GM19463 (cell line): ENCODE data around the gene FAM240A.

Experiments used
- ATAC-seq: cut with Tn5 transposase; IDR thresholded peaks from one replicate; pipeline ENCODE4 v1.9.1; 2021; ENCODE audit warnings: mild to moderate bottlenecking, moderate library complexity; ENCODE audit not compliant: unreplicated experiment

FAM240A gene

DNA sequence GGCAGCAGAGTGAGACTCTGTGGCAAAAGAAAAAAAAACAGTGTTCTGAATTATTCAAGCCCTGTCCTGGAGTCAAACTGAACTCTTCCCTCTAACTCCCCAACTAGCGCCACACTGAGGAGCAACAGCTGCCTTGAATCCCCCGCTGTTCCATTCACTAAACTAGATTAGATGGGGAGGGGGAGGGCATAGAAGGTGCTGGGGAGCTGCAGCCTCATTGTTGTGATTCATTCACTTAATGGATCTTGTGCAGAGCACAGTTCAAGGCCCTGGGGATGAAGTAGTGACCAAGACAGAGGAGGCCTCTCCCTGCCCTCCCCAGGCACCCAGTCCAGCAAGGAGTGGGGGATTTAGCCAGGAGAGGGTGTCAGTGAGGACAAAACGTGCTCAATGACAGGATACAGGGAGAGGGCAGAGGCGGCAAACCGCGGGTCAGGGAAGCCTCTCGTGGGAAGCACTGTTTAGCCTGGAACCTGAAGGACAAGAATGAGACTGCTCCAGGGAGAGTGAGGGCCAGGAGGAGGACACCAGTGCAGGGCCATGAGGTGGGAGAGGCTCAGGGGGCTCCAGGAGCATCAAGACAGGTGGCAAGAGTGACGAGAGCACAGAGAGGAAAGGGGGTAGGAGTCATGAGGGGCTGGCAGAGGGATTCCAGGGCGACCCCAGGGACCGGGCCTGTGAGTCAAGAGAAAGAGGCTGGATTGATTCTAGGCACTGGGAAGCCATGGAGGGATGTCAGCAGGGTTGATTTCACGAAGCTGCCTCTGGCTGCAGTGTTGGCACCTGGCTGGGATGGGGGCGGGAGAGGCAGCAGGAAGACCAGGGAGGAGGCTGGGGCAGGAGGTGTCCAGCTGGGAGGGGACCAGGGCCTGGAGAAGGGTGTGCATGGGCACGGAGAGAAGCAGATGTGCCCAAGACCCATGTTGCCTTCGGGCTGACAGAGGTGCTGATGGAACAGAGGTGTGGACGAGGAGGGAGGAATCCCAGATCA is 49.7 kb downstream of the FAM240A start:
- no peak for ATAC-seq

DNA sequence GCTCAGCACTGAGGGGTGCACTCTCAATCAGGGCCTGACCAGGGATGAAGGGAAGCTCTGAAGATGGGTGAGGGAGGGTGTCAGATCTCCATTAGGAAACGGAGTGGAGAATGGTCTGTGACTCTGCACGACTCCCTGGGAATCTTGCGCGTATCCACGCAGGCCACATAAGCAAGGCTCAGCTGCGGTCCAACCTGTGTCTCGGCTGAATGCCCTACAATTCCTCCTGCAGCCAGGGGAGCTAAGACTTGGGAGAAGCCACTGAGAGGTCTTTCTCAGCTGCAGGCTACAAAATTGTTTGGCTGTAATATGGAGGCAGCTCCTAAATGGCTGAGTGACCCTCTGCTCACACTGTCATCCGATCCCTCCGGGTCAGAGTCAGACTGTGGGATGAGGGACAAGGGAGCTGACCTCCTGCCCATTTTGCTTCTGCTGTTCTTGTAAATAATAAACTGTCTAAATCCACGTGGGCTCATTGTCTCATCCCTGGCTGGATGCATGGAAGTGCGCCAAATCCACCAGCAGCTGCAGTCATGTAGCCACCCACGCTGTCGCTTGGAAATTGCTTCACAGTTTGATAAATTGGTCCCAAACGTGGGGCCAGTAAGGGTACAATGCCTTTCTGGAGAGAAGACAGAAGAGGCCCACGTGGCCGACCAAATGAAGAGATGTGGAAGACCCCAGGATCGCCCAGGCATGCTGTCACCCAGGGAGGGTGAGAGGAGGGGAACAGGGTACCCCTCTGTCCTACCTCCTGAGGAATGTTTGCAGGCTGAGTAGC is 50.6 kb downstream of the FAM240A start:
- no peak for ATAC-seq

DNA sequence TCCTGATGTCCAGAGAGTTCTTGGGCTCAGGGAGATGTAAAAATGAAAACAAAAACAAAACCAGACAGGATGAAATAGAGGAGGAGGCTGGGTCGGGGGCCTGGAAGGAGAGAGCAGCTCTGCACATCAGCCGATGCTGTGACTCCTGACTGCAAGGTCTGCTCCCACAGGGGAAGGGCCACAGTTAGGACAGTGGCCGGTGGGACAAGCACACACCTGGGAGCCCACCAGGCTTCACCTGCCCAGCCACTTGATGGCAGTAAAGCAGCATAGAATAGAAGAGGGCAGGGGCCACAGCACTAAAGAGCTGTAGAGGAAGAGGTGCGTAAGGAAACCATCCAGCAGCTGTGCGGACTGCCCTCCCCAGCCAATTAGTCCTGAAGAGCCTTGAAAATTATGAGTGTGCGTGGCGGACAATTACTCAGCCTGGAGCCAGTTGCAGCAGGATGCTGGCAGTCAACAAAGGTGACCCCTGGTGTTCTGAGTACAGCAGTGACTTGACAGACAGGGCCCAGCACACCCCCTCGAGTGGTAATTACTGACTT is 51.3 kb downstream of the FAM240A start:
- ATAC-seq, result no peak

DNA sequence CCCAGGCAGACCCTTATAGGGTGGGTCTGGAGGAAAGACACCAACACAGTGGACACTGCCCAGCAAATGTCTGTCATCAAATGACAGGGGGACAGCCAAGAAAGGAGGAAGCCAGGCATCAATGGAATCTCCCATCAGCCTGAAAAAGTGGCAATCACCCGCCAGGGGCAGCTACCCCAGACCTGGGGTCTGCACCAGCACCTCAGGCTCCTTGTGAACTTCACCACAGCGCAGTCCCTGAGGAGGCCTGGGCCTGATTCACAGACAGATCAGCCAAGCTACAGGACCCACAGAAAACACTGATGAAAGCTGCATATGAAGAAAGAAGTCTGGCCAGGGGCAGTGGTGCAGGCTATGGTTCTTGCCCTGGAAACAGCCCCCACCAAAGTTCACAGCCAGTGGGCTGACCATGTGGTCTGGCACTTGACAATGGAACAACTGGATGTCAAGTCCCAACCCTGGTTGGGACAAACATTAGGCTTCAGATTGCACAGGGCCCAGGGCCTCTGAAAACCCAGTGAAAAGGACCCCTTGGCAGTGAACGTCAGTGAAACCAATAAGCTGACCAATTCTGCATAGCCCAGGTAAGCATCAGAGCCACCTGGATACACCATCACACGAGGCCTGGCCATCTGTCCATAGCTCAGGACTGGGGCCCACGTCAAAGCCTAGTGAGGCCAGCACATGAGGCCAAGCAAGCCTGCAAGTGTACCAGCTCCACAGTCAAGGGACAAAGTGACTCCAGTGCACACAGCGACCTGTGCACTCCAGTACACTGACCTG is 52.1 kb downstream of the FAM240A start:
- ATAC-seq, result no peak

DNA sequence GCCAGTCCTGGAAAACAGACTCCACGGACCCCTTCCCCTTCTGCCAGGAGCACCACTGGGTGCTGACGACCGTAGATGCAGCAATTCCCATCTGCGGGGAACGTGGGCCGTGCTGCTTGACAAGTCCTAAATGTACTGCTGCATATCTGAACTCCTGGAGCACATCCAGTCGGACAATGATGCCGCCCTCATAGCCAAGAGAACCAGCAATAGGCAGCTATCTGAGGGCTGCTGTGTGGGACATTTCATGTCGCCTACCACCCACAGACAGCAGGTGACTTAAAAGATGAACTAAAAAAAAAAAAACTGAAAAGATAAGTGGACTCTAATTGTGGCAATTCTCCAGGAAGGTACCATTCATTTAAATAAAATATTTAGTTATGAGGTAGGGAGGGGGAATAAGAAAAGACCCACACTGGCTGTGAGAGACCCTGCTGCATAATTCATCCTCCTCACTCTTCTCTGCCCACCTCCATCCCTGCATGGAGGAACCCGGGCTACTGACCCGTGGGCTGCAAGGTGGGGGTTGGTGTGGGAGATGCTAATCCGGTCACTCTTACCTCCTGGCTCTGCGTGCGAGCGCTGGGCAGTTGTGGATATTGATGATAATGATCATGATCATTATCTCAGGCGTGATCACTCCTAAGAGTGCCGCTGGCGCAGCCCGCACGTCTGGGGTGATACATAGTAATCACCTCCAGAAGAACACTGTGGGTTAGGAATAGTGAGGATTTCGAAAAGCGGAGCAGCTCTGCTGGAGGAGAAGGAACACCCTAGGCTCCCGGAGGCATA is 52.8 kb downstream of the FAM240A start:
- ATAC-seq, result no peak

DNA sequence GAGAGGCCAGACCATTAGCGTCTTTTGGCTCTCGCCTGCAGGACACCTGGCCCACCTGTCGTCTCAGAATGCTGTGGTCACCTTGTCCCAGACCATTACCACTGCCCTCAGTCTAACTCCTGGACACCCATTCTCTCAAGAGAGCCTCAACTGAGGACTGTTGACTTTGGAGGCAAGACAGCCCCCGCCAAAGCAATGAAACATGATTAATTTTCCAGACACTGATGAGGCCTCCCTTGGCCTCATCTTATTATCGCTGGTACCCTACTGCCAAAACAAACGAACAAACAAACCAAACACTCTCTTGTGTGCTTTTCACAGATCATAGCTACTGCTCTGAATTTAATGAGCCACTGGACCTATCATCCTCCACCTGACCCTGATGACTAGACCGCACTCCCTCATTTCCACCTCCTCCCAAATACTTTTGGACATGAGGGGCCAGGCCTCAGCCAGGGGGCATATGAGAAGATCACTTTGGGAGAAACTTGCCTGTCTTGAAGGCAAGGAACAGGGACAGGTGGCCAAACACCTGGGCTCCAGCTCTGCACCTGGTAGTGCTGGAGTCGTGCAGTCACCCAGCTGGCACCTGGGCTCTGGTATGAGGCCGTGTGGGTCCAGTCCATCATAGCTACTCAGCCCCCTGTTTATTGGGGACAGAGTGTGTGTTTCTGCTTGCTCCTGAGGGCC is 53.6 kb downstream of the FAM240A start:
- ATAC-seq, result no peak

DNA sequence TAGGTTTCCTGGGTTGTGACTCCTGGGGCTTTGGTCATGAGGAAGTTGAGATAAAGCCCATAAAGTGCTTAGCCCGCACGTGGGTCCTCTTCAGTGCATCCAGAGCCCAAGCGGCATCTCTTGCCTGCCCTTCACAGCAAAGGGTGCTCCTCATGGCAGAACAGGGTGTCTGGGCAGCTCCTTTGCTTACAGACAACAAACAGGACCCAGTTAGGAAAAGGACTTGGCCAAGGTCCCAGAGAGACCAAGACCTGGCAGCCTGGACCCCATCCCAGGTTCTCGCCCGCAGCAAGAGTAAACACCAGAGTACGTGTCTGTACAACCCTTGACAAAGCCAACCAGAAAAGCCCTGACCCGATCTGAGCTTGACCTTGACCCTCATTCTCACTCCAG is 54.1 kb downstream of the FAM240A start:
- ATAC-seq, result no peak

DNA sequence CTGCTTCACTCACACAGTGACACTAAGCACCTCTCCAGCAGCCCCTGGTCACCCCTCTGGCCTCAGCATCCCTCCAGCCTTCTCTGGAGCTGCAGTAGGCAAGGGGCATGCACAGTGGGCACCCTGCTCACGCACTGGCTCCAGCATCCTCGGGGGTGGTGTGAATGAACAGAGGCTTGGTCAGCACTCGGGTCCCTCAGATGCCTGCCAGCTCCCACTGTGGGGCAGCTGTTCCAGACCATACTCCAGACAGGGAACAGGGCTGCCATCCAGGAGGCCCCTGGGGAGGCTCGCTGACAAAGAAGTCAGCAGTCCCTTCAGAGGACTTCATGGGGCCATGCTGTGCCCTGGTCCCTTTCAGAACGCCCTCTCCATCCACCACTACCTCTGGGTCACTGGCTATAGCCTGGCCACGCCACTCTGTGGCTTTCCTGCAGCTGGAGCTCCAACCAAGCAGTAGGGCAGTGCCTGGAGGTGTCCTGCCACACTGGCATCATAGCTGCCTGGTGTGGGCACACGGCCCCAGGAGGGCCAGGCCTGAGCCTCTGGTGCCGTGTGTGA is 54.8 kb downstream of the FAM240A start:
- ATAC-seq, result no peak

DNA sequence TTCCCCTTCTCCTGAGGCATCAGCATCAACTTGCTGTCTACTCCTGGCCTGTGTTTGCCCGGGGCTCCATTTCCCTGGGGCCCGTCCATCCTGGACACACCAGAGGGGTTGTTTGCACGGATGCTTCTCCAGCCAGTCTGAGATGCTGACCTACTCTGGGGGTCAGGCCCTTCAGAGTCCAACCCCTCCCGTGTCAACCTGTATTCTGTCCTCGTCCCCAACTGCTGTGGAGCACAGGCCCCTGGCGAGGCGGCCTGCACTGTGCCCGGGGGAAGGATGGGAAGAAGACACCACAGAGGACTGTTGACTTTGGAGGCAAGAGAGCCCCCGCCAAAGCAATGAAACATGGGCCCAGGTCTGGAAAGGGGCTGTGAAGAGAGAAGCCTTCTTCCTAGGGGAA is 55.3 kb downstream of the FAM240A start:
- ATAC-seq, result no peak

DNA sequence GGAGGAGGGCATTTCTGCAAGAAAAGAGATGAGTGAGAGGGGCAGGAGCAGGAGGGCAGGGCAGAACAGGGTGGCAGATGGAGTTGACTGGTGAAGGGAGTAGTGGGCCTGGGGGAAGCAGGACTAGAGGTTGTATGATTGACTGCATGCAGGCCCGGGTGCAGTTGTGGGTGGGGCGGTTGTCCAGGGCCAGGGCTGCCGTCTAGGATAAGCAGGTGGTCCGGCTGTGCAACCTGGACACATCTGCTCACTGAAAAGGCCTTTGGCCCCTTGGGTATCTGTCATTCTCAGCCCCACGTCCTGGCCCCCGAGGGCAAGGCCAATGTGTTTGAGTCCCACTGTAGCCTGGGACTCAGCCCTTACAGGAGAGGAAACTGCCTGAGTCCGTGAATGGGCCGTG is 55.8 kb downstream of the FAM240A start:
- ATAC-seq, result no peak

DNA sequence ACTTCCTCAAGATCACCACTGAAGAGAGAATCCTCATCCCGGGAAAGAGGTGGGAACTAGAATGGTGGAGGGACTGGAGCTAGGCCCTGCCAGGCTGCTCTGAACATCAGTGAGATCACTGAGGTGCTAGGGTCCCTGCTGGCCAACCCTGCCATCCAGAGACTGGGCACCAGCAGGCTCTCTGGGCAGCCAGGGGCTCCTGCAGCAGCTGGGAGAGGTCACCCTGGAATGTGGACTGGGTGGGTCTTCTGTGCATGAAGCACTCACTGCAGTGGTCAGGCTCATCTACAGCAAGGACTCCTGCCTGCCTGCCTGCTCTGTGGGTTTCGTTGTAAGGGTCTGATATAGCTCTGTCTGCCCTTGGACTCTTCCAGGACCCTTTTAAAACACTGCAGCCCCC is 56.3 kb downstream of the FAM240A start:
- no peak for ATAC-seq

DNA sequence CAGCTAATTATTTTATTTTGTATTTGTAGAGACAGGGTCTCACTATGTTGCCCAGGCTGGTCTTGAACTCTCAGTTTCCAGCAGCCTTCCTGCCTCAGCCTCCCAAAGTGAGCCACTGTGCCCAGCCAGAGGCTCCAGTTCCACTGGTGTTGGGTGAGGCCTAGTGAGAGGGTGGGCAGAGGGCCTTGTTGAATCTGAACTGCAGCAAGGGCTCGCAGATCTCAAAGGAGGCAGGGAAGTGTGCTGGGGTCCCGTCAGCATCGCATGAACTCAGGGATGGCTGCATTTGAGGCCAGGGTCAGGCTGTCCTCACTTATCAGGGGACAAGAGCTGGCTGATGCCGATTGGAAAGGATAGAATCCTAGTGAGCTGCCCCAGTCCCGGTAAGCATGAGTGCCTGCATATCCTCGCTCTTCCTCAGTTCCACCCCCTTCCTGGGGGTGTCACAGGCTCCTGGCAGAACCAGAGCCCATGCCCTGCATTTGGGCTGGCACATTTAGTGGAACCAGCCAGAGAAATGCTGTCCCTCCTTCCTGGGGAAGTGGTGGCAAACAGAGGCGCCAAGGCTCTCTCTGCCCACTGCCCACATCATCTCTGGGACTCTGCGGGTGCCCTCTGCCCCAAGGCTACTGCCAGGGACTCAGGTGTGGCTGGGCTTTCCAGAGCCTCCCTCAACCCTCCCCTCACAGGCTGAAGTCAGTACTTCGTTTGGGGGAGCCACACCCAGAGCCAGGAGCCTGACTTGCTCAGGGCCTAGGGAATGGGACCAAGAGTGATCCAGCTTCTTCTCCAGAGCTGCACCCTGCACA is 57.1 kb downstream of the FAM240A start:
- no peak for ATAC-seq

DNA sequence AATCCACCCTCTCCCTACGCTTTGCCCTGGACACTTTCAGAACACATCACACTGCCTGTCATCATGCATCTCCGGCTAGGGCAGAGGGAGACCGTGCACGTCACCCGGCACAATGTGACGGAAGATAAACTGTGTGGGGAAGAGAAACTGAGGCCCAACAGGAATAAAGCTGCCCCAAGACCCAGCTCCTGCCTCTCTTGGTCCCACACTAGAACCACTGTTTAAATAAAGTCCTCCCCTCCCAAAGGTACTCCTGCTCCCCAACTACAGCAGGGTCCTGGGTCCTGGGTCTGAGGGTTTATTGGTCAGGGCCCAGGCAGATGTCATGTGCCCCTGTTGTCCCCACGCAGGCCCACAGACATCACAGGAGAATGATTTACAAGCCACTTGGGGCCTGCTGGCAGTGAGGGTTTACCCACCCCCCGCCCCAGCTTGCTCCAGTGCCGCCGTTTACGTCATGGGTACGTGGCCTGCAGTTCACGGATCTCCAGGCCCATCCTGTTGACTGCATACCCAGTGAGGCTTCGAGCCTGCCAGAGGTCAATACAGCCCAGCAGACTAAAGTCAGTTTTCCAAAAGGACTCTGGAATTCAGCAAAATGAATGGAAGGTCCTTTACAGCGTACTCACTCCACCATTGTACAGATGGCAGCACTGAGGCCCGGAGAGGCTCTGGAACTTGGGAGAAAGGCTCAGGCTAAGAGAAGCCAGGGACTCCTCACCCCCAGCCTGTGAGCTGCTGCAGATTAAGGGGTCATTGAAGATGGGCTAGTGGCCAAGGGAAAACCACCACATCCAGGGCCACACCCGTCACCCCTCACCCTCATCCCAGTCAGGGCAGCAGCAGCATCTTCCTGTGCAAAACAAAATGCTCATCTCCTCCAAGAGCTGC is 57.9 kb downstream of the FAM240A start:
- no peak for ATAC-seq

DNA sequence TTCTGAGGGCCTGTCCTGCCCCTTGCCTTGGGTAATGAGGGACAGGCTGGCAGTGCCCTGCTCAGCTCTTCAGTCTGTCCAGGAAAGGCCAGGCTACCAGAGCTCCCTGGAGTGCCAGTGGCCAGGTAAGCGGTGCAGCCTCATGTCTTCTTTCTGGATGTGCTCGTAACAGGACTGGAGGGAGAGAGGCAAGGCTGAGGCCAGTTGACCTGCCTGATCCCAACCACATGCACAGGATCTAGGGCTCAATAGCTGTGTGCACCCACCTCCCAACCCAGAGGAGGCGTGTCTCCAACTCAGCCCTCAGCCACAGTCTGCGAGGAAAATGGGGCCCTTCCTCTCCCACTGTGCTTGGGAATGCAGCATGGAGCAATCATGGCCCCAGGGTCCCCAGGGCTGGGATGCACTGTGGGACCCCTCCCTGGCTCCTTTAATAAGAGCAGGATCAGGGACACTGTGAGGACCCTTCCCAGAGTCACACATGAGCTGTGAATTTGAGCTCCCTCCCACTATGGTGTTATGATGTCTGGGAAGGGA is 58.6 kb downstream of the FAM240A start:
- no peak for ATAC-seq

DNA sequence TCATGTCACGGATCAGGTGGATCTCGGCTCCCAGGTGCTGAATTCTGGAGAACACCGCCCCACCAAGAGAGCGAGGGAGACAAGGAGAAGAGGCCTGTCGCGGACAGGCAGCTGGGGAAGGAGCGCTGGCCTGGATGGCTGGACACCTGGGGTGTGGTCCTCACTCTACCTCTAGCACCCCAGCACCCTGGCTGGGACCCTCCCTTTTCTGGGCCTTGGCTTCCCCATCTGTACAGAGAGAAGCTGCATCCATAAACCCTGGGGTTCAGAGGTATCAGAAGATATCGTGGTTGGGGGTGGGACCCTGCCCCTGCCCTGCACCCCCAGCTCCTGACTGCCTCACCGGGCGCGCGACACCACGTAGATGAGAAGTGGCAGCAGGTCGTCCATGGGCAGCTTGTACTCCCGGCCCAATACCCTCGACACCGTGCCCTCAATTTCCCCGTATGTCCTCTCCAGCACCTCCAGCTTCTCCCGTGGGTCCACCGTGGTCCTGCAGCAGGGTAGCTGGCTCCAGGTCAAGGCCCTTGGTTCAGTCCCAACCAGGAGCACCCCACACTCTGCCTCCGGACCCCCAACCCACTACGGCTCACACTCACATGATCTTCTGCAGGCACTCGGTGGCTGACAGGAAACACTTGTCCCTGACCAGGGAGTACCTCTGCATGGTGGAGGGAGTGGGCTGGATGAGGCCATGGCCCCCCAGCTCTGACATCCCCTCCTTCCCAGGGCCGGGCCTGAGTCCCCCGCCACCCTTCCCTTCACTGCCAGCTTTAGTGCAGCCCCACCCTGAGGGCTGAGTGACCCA is 59.4 kb downstream of the FAM240A start:
- no peak for ATAC-seq

DNA sequence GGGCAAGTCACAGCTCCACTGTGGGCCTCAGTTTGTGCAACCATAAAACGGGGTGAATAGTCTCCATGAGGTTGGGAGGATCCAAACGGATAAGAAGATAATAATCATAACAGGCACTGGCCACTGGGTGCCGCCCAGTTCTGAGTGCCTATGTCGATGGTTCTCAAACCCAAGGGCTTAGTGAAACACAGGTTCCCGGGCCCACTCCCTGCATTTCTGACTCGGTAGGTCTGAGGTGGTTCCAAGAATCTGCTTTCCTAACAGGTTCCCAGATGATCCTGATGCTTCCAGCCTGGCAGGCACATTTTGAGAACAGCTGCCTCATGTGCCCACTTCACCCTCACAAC is 60.0 kb downstream of the FAM240A start:
- ATAC-seq, result no peak
